ENCODE measurements around the gene DDR1.

DDR1 gene

DNA sequence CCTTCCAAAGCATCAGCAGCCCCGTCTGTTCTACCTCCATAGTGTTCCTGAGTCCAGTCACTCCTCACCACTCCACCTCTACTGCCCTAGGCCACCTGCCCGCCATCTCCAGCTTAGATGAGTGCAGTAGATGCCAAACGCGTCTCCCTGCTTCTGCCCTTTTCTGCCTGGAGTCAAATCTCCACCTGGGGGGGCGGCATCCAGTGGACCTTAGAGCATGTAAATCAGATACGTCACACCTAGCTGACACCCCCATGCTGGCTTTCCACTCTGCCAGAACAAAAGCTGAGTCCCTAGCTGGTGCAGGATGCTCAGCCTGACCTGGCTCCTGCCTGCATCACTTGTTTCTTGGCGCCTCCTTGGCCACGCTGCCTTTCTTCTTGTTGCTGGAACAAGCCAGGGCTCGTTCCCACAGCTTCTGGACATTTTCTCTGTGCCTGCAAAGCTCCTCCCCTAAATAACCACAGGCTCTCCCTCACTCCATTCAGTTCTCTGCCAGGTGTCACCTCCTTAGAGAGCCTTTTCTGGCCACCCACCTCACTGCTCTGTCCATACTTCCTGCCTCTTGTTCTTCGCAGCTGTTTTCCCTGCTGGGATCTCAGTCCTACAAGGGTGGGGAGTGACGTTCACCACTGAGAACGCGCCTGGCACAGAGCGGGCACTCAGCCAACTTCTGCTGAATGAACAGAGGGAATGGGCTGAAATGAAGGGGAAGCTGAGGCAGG lies 5.8 kb downstream of the DDR1 start:
- Histone ChIP-seq H3K36me3 (ENCODE audit: control insufficient read depth in 2 of 2, insufficient read depth in 2 of 2, low read length in 2 of 2) (peaks cover 32 to 35% of the 10 kb centered on the region in 2 donors), H3K9me3 (ENCODE audit: control insufficient read depth in 2 of 2, low read length in 2 of 2) (no peaks in the 10 kb centered on the region), H3K4me3 (ENCODE audit: low read length in 2 of 2) (no peak overlapping the region), H3K27me3 (ENCODE audit: control insufficient read depth in 1 of 2, insufficient read depth in 2 of 2, low read length in 2 of 2) (no peaks in the 10 kb centered on the region), H3K27ac (ENCODE audit: low read length) (peak overlapping the region; percentile 18), H3K4me1 (ENCODE audit: control insufficient read depth, insufficient read depth, low read length) (peaks cover 34% of the 10 kb centered on the region), H3K9ac (ENCODE audit: low read length in 2 of 2) (peak overlapping the region; percentile 16 to 47)

DNA sequence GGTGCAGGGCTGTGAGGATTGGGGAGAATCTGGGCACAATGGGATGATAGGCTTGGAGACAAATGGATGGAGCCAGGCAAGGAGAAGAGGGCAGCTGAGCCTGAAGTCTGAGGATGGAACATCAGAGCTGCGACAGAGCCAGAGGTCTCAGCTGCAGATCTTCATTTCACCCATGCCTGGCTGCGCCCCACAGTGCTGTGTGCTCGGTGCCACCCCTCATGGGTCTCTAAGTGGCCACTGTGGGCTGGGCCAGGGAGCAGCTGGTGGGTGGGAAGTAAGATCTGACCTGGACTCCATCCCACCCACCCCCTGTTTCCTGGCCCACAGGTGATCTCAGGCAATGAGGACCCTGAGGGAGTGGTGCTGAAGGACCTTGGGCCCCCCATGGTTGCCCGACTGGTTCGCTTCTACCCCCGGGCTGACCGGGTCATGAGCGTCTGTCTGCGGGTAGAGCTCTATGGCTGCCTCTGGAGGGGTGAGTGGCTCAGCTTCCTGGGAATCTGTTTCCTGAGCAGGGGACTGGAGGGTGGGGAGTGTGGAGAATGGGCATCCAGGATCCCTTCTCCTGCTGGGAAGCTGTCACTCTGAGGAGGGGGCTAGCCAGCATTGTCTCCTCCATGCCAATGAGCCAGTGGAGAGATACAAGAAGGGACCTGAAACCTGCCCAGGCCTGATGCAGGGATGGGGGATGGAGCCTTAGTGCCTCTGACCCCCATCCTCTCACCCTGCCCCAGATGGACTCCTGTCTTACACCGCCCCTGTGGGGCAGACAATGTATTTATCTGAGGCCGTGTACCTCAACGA lies 6.5 kb downstream of the DDR1 start:
- Histone ChIP-seq H3K9ac (ENCODE audit: low read length in 2 of 2) (peak overlapping the region in 1 of 2 donors; percentile 47), H3K27ac (ENCODE audit: low read length) (no peak overlapping the region), H3K9me3 (ENCODE audit: control insufficient read depth in 2 of 2, low read length in 2 of 2) (no peaks in the 10 kb centered on the region), H3K4me3 (ENCODE audit: low read length in 2 of 2) (no peak overlapping the region), H3K4me1 (ENCODE audit: control insufficient read depth, insufficient read depth, low read length) (peaks cover 27% of the 10 kb centered on the region), H3K36me3 (ENCODE audit: control insufficient read depth in 2 of 2, insufficient read depth in 2 of 2, low read length in 2 of 2) (peaks cover 40 to 42% of the 10 kb centered on the region in 2 donors), H3K27me3 (ENCODE audit: control insufficient read depth in 1 of 2, insufficient read depth in 2 of 2, low read length in 2 of 2) (no peaks in the 10 kb centered on the region)

DNA sequence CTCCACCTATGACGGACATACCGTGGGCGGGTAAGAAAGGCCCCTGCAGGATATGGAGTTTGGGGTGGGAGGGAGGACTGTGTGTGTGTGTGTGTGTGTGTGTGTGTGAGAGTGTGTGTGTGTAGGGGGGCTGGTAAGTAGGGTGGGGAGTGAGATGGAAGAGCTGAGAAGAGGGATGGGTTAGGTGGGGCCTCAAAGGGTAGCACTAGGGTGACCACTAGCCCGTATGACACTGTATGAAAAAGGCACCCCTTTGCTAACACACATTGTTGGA lies 7.1 kb downstream of the DDR1 start:
- peaks cover 45 to 48% of the 10 kb centered on the region in 2 donors for H3K36me3 ChIP-seq (ENCODE audit: control insufficient read depth in 2 of 2, insufficient read depth in 2 of 2, low read length in 2 of 2)
- H3K9ac ChIP-seq (ENCODE audit: low read length in 2 of 2) = no peak overlapping the region
- no peaks in the 10 kb centered on the region for H3K27me3 ChIP-seq (ENCODE audit: control insufficient read depth in 1 of 2, insufficient read depth in 2 of 2, low read length in 2 of 2)
- H3K27ac ChIP-seq (ENCODE audit: low read length) = no peak overlapping the region
- peaks cover 21% of the 10 kb centered on the region for H3K4me1 ChIP-seq (ENCODE audit: control insufficient read depth, insufficient read depth, low read length)
- H3K9me3 ChIP-seq (ENCODE audit: control insufficient read depth in 2 of 2, low read length in 2 of 2) = no peaks in the 10 kb centered on the region
- H3K4me3 ChIP-seq (ENCODE audit: low read length in 2 of 2) = no peak overlapping the region

DNA sequence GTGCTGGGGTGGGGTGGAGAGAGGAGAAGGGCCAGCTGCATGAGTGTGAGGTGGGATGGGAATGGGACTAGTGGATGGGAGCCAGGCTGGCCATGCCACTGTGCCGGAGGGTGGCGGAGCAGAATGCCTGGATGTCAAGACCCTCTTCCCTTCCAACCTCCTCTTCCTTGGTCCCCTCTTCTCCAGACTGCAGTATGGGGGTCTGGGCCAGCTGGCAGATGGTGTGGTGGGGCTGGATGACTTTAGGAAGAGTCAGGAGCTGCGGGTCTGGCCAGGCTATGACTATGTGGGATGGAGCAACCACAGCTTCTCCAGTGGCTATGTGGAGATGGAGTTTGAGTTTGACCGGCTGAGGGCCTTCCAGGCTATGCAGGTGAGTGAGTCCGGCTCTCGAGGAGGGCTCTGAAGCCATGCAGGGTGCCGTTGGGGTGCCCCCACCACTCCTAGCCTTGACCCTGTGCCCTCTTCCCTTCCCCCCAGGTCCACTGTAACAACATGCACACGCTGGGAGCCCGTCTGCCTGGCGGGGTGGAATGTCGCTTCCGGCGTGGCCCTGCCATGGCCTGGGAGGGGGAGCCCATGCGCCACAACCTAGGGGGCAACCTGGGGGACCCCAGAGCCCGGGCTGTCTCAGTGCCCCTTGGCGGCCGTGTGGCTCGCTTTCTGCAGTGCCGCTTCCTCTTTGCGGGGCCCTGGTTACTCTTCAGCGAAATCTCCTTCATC lies 7.7 kb downstream of the DDR1 start:
- Histone ChIP-seq H3K4me1 (ENCODE audit: control insufficient read depth, insufficient read depth, low read length) (peaks cover 15% of the 10 kb centered on the region), H3K27ac (ENCODE audit: low read length) (no peak overlapping the region), H3K27me3 (ENCODE audit: control insufficient read depth in 1 of 2, insufficient read depth in 2 of 2, low read length in 2 of 2) (no peaks in the 10 kb centered on the region), H3K9me3 (ENCODE audit: control insufficient read depth in 2 of 2, low read length in 2 of 2) (no peaks in the 10 kb centered on the region), H3K36me3 (ENCODE audit: control insufficient read depth in 2 of 2, insufficient read depth in 2 of 2, low read length in 2 of 2) (peaks cover 49 to 52% of the 10 kb centered on the region in 2 donors), H3K4me3 (ENCODE audit: low read length in 2 of 2) (no peak overlapping the region), H3K9ac (ENCODE audit: low read length in 2 of 2) (no peak overlapping the region)

- Histone ChIP-seq H3K27me3 (ENCODE audit: control insufficient read depth in 1 of 2, insufficient read depth in 2 of 2, low read length in 2 of 2) (no peaks in the 10 kb centered on the region), H3K36me3 (ENCODE audit: control insufficient read depth in 2 of 2, insufficient read depth in 2 of 2, low read length in 2 of 2) (peaks cover 58 to 63% of the 10 kb centered on the region in 2 donors), H3K9me3 (ENCODE audit: control insufficient read depth in 2 of 2, low read length in 2 of 2) (no peaks in the 10 kb centered on the region), H3K4me1 (ENCODE audit: control insufficient read depth, insufficient read depth, low read length) (peaks cover 14% of the 10 kb centered on the region), H3K9ac (ENCODE audit: low read length in 2 of 2) (no peak overlapping the region), H3K27ac (ENCODE audit: low read length) (no peak overlapping the region), H3K4me3 (ENCODE audit: low read length in 2 of 2) (no peak overlapping the region)
Observed at GRCh38 chr6:30893001-30893591, 8.8 kb downstream of the DDR1 start.

DNA sequence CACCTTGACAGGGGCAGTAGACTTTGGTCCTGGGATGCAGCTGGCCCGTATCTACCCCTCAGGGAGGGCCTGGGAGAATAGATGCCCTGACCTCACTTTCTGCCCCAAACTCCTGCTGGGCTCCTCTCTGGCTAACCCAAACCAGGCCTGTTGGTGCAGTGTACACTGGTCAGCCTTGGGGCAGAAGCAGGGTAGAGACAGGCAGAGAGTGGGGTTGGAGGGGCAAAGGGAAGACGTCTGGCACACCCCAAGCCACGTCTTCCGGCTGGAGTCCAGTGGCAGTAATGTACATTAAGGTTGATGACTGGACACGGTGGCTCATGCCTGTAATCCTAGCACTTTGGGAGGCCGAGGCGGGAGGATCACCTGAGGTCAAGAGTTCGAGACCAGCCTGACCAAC lies 9.3 kb downstream of the DDR1 start:
- Histone ChIP-seq H3K27me3 (ENCODE audit: control insufficient read depth in 1 of 2, insufficient read depth in 2 of 2, low read length in 2 of 2) (no peaks in the 10 kb centered on the region), H3K27ac (ENCODE audit: low read length) (no peak overlapping the region), H3K4me3 (ENCODE audit: low read length in 2 of 2) (no peak overlapping the region), H3K4me1 (ENCODE audit: control insufficient read depth, insufficient read depth, low read length) (peaks cover 14% of the 10 kb centered on the region), H3K36me3 (ENCODE audit: control insufficient read depth in 2 of 2, insufficient read depth in 2 of 2, low read length in 2 of 2) (peaks cover 62 to 68% of the 10 kb centered on the region in 2 donors), H3K9me3 (ENCODE audit: control insufficient read depth in 2 of 2, low read length in 2 of 2) (no peaks in the 10 kb centered on the region), H3K9ac (ENCODE audit: low read length in 2 of 2) (no peak overlapping the region)

- peaks cover 68 to 74% of the 10 kb centered on the region in 2 donors for H3K36me3 ChIP-seq (ENCODE audit: control insufficient read depth in 2 of 2, insufficient read depth in 2 of 2, low read length in 2 of 2)
- no peak overlapping the region for H3K4me3 ChIP-seq (ENCODE audit: low read length in 2 of 2)
- no peak overlapping the region for H3K27ac ChIP-seq (ENCODE audit: low read length)
- no peaks in the 10 kb centered on the region for H3K27me3 ChIP-seq (ENCODE audit: control insufficient read depth in 1 of 2, insufficient read depth in 2 of 2, low read length in 2 of 2)
- no peaks in the 10 kb centered on the region for H3K9me3 ChIP-seq (ENCODE audit: control insufficient read depth in 2 of 2, low read length in 2 of 2)
- peaks cover 14% of the 10 kb centered on the region for H3K4me1 ChIP-seq (ENCODE audit: control insufficient read depth, insufficient read depth, low read length)
- H3K9ac ChIP-seq (ENCODE audit: low read length in 2 of 2) = no peak overlapping the region
Observed at GRCh38 chr6:30894381-30894780, 10.1 kb downstream of the DDR1 start.

- peaks cover 11% of the 10 kb centered on the region for H3K4me1 ChIP-seq (ENCODE audit: control insufficient read depth, insufficient read depth, low read length)
- no peaks in the 10 kb centered on the region for H3K27me3 ChIP-seq (ENCODE audit: control insufficient read depth in 1 of 2, insufficient read depth in 2 of 2, low read length in 2 of 2)
- H3K9ac ChIP-seq (ENCODE audit: low read length in 2 of 2) = no peak overlapping the region
- H3K4me3 ChIP-seq (ENCODE audit: low read length in 2 of 2) = no peak overlapping the region
- H3K9me3 ChIP-seq (ENCODE audit: control insufficient read depth in 2 of 2, low read length in 2 of 2) = no peaks in the 10 kb centered on the region
- H3K27ac ChIP-seq (ENCODE audit: low read length) = peak overlapping the region; percentile 6
- H3K36me3 ChIP-seq (ENCODE audit: control insufficient read depth in 2 of 2, insufficient read depth in 2 of 2, low read length in 2 of 2) = peaks cover 69 to 71% of the 10 kb centered on the region in 2 donors
Observed at GRCh38 chr6:30894935-30895334, 10.6 kb downstream of the DDR1 start.

DNA sequence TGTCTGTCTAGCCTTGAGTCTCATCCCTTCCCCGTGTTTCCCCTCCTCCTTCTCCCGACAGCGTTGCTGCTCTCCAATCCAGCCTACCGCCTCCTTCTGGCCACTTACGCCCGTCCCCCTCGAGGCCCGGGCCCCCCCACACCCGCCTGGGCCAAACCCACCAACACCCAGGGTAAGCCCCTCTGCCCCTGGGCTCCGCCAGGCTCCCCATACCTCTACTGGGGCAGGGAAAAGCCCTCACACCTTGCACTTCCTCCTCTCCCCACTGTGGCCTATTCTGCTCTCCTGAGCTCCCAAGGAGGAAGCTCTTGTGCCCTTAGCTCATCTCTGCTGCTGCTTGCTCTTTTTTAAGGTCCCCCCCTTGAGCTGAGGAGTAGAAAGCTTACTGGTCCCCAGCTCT lies 11.0 kb downstream of the DDR1 start:
- H3K36me3 ChIP-seq (ENCODE audit: control insufficient read depth in 2 of 2, insufficient read depth in 2 of 2, low read length in 2 of 2) = peaks cover 70 to 71% of the 10 kb centered on the region in 2 donors
- peaks cover 7% of the 10 kb centered on the region for H3K4me1 ChIP-seq (ENCODE audit: control insufficient read depth, insufficient read depth, low read length)
- H3K9ac ChIP-seq (ENCODE audit: low read length in 2 of 2) = no peak overlapping the region

GRCh38 chr6:30896541-30896940 lies 12.2 kb downstream of the DDR1 start:
- no peak overlapping the region for H3K27ac ChIP-seq (ENCODE audit: low read length)
- H3K4me1 ChIP-seq (ENCODE audit: control insufficient read depth, insufficient read depth, low read length) = no peaks in the 10 kb centered on the region
- H3K36me3 ChIP-seq (ENCODE audit: control insufficient read depth in 2 of 2, insufficient read depth in 2 of 2, low read length in 2 of 2) = peaks cover 64 to 71% of the 10 kb centered on the region in 2 donors
- no peaks in the 10 kb centered on the region for H3K9me3 ChIP-seq (ENCODE audit: control insufficient read depth in 2 of 2, low read length in 2 of 2)
- H3K4me3 ChIP-seq (ENCODE audit: low read length in 2 of 2) = no peak overlapping the region
- H3K27me3 ChIP-seq (ENCODE audit: control insufficient read depth in 1 of 2, insufficient read depth in 2 of 2, low read length in 2 of 2) = no peaks in the 10 kb centered on the region
- no peak overlapping the region for H3K9ac ChIP-seq (ENCODE audit: low read length in 2 of 2)

More for the DNA sequence above, 11.0 kb downstream of the DDR1 start:
- Histone ChIP-seq H3K27ac (ENCODE audit: low read length) (peak overlapping the region; percentile 6), H3K4me3 (ENCODE audit: low read length in 2 of 2) (no peak overlapping the region), H3K27me3 (ENCODE audit: control insufficient read depth in 1 of 2, insufficient read depth in 2 of 2, low read length in 2 of 2) (no peaks in the 10 kb centered on the region), H3K9me3 (ENCODE audit: control insufficient read depth in 2 of 2, low read length in 2 of 2) (no peaks in the 10 kb centered on the region)

All from stomach smooth muscle (tissue), 2 donors.